Mucosa of descending colon (tissue), 3 donors: ENCODE results near the gene TK1. TPM values are rescaled to one million over a fixed set of nuclear protein-coding genes. Genes with fewer than 3 reads are reported as not detected.

ENCODE experiments used
- ATAC-seq: fragments of 200-7000 bp; cut with Tn5 transposase; one replicate; pipeline ENCODE4 v1.9.1; 2020; ENCODE audit warnings: mild to moderate bottlenecking, moderate library complexity
- DNase-seq, 3 donors: peaks; one replicate each; pipeline ENCODE4 v3.0.0-alpha.2; 2020
- H3K36me3 ChIP-seq: fragments of 200-600 bp; one replicate; pipeline ENCODE4 v1.8.0; 2021; ENCODE audit warnings: low read depth, mild to moderate bottlenecking
- H3K4me1 ChIP-seq: fragments of 200-600 bp; one replicate; pipeline ENCODE4 v1.8.0; 2021; ENCODE audit warnings: low read depth, mild to moderate bottlenecking
- H3K4me3 ChIP-seq: fragments of 200-600 bp; one replicate; pipeline ENCODE4 v1.8.0; 2021; ENCODE audit warnings: mild to moderate bottlenecking
- H3K9me3 ChIP-seq: fragments of 200-600 bp; one replicate; pipeline ENCODE4 v1.8.0; 2021; ENCODE audit warnings: mild to moderate bottlenecking
- intact Hi-C, 2 donors: fragments of 100-400 bp; cut with DNase I in 1 of 2; cut with micrococcal nuclease in 1 of 2; formaldehyde crosslinking; loops; one replicate each; pipeline versions ENCODE4 v1.11.0 to v1.11.1; 2022; cut with DNase I, micrococcal nuclease
- total RNA-seq, 3 donors: library from RNA; stranded (reverse); fragmentation: NEBNext Ultra II Directional in 2 of 3; extraction: Animal tissue kit (Norgen Biotek cat#: 25700) in 2 of 3; gene quantifications; one replicate each; pipeline versions ENCODE4 v1.2.1 to v1.2.4, GENCODE V29; 2021 to 2023
- TF ChIP-seq, protein P1 (sequence below): fragments of 200-600 bp; IDR thresholded peaks from one replicate; pipeline ENCODE4 v1.8.0; 2022; ENCODE audit warnings: antibody characterized with exemption, mild to moderate bottlenecking
- donor health status: DM: no; HTN: no; CAD: no; lungs with moderate emphysema.
- donor health status: DM: no; HTN: no; CAD: no.
- donor health status: DM: no; HTN: yes; CAD: no.

TK1 gene
- total RNA-seq, 3 donors from 2014 or later = 8.9 to 46.5 (median 10.2) TPM

DNA sequence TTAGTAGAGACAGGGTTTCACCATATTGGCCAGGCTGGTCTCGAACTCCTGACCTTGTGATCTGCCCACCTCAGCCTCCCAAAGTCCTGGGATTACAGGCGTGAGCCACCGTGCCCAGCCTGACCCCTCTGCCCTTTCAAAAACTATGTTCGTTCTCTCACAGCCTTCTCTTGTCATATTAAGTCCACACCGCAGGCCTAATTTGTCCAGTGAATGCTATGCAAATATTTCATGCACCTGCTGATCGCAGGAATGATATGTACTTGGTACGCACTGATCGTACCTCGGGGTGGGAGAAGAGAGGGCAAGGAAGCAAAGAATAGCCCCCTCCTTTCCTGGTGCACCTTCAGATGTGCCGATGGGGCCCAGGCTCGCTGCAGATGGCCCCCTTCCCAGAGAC, 24.2 kb upstream of the TK1 start:
- no peak for DNase-seq
- Histone ChIP-seq H3K36me3 (no peaks in the 10 kb centered on the region), H3K4me3 (no peak overlapping the region), H3K4me1 (peaks cover 9% of the 10 kb centered on the region), H3K9me3 (no peaks in the 10 kb centered on the region)
- no peak for ATAC-seq
- intact Hi-C loops = no loop called here
- TF ChIP-seq, protein P1, sequence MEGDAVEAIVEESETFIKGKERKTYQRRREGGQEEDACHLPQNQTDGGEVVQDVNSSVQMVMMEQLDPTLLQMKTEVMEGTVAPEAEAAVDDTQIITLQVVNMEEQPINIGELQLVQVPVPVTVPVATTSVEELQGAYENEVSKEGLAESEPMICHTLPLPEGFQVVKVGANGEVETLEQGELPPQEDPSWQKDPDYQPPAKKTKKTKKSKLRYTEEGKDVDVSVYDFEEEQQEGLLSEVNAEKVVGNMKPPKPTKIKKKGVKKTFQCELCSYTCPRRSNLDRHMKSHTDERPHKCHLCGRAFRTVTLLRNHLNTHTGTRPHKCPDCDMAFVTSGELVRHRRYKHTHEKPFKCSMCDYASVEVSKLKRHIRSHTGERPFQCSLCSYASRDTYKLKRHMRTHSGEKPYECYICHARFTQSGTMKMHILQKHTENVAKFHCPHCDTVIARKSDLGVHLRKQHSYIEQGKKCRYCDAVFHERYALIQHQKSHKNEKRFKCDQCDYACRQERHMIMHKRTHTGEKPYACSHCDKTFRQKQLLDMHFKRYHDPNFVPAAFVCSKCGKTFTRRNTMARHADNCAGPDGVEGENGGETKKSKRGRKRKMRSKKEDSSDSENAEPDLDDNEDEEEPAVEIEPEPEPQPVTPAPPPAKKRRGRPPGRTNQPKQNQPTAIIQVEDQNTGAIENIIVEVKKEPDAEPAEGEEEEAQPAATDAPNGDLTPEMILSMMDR = no peak

DNA sequence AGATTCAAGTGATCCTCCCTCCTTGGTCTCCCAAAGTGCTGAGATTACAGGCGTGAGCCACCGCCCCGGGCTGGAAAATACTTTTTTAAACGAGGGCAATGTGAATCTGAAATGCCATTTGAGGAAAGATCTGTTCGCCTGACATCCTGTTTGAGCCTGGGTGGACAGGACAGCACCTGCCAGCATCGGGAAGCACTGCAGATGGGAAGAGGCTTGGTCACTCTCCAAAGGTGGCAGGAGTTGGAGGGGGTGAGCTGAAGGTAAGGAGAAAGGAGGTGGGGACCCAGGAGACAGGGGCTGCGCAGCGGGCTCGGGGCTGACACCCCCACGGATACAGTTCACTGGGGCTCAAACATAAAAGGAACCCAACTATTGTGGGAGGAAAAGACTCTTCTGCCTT, 23.3 kb upstream of the TK1 start:
- Histone ChIP-seq H3K36me3 (no peaks in the 10 kb centered on the region), H3K9me3 (no peaks in the 10 kb centered on the region), H3K4me1 (peaks cover 9% of the 10 kb centered on the region), H3K4me3 (no peak overlapping the region)
- DNase-seq = no peak
- no peak for ATAC-seq
- intact Hi-C loops = no loop called here
- TF ChIP-seq, protein P1 = no peak

GRCh38 chr17:78208486-78208885, 21.6 kb upstream of the TK1 start:
- Histone ChIP-seq H3K9me3 (no peaks in the 10 kb centered on the region), H3K4me1 (no peaks in the 10 kb centered on the region), H3K4me3 (no peak overlapping the region), H3K36me3 (no peaks in the 10 kb centered on the region)
- DNase-seq (no peak), ATAC-seq (no peak)
- intact Hi-C loops = no loop called here
- TF ChIP-seq, protein P1 = no peak

GRCh38 chr17:78206298-78206697, 19.4 kb upstream of the TK1 start:
- TF ChIP-seq, protein P1 = no peak
- no peak for DNase-seq
- Histone ChIP-seq H3K36me3 (no peaks in the 10 kb centered on the region), H3K9me3 (no peaks in the 10 kb centered on the region), H3K4me1 (no peaks in the 10 kb centered on the region), H3K4me3 (no peak overlapping the region)
- no peak for ATAC-seq
- intact Hi-C loops = no loop called here

DNA sequence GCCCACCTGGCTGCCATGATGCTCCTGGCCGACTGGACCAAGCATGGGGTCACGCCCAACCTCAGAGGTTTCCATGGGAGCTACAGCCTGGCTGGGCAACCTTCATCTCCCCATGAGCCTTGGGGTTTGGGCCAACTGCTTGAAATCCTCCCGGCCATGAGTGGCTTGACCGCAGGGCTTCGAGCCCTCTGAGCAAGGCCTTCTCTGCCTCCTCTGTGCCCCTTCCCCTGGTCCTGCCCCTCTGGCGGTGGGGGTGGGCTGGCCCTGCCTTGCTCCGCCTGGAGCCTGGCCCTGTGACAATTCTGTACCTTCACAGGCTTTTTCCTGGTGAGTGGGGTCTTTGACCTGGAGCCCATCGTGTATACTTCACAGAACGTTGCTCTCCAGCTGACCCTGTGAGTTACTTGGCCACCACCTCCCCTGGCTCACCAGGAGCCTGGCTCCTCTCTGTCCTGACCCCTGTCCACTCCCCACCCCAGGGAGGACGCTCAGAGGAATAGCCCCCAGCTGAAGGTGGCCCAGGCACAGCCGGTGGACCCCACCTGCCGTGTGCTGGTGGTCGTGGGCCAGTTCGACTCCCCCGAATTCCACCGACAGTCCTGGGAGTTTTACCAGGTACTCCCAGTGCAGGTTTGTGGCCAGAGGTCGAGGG, 18.4 kb upstream of the TK1 start:
- Histone ChIP-seq H3K4me1 (no peaks in the 10 kb centered on the region), H3K4me3 (no peak overlapping the region), H3K36me3 (no peaks in the 10 kb centered on the region), H3K9me3 (no peaks in the 10 kb centered on the region)
- TF ChIP-seq, protein P1 = no peak
- no peak for ATAC-seq
- DNase-seq = no peak
- intact Hi-C loops = no loop called here
